SK-N-SH treated with all-trans-retinoic acid at 6 μM for 48 hours (cell line): ENCODE measurements around the gene CLEC7A.

Source experiments
- ATAC-seq: fragments of 200-7000 bp; cut with Tn5 transposase; 3 replicates; pipeline ENCODE4 v1.9.1; 2020; ENCODE audit warnings: mild to moderate bottlenecking, moderate library complexity
- ARNTL ChIP-seq: fragments of 450-650 bp; formaldehyde crosslinking; IDR thresholded peaks from 2 replicates; pipeline ENCODE4 v1.5.0; 2020; ENCODE audit warnings: low read depth, mild to moderate bottlenecking, moderate library complexity, borderline replicate concordance
- BACH2 ChIP-seq: fragments of 250-450 bp; sonication (Bioruptor Pico); IDR thresholded peaks from 2 replicates; pipeline ENCODE4 v1.9.0; 2021; ENCODE audit warnings: mild to moderate bottlenecking, borderline replicate concordance
- CREB5 ChIP-seq: fragments of 250-450 bp; sonication (Bioruptor Pico); IDR thresholded peaks from 2 replicates; pipeline ENCODE4 v1.5.1; 2020; ENCODE audit warnings: low read depth, mild to moderate bottlenecking, moderate library complexity
- CSDC2 ChIP-seq: fragments of 250-450 bp; sonication (Bioruptor Pico); IDR thresholded peaks from 2 replicates; pipeline ENCODE4 v1.5.0; 2020; ENCODE audit warnings: mild to moderate bottlenecking, moderate library complexity
- CSRNP3 ChIP-seq: fragments of 250-450 bp; sonication (Bioruptor Pico); IDR thresholded peaks from 2 replicates; pipeline ENCODE4 v1.5.1; 2021; ENCODE audit warnings: mild to moderate bottlenecking, moderate library complexity
- ESRRG ChIP-seq: fragments of 250-450 bp; sonication (Bioruptor Pico); IDR thresholded peaks from 2 replicates; pipeline ENCODE4 v1.6.1; 2021; ENCODE audit warnings: mild to moderate bottlenecking
- GLIS3 ChIP-seq: fragments of 250-450 bp; sonication (Bioruptor Pico); IDR thresholded peaks from 2 replicates; pipeline ENCODE4 v1.5.0; 2020; ENCODE audit warnings: mild to moderate bottlenecking, moderate library complexity
- ISL1 ChIP-seq: fragments of 250-450 bp; sonication (Bioruptor Pico); IDR thresholded peaks from 2 replicates; pipeline ENCODE4 v2.1.2; 2022; ENCODE audit warnings: mild to moderate bottlenecking, moderate library complexity
- OSR1 ChIP-seq: fragments of 250-450 bp; sonication (Bioruptor Pico); IDR thresholded peaks from 2 replicates; pipeline ENCODE4 v1.8.0; 2022; ENCODE audit warnings: moderate library complexity, mild to moderate bottlenecking, inconsistent platforms
- PPARA ChIP-seq: fragments of 250-450 bp; sonication (Bioruptor Pico); IDR thresholded peaks from 2 replicates; pipeline ENCODE4 v1.5.0; 2020; ENCODE audit warnings: mild to moderate bottlenecking, borderline replicate concordance
- RARB ChIP-seq: fragments of 250-450 bp; sonication (Bioruptor Pico); IDR thresholded peaks from 2 replicates; pipeline ENCODE4 v1.8.0; 2021; ENCODE audit warnings: mild to moderate bottlenecking, moderate library complexity
- SNAI2 ChIP-seq: fragments of 250-450 bp; sonication (Bioruptor Pico); IDR thresholded peaks from 2 replicates; pipeline ENCODE4 v1.5.0; 2020; ENCODE audit warnings: mild to moderate bottlenecking, moderate library complexity
- TCF4 ChIP-seq: fragments of 250-450 bp; sonication (Bioruptor Pico); IDR thresholded peaks from 2 replicates; pipeline ENCODE4 v1.8.0; 2021; ENCODE audit warnings: mild to moderate bottlenecking, moderate library complexity, borderline replicate concordance
- TOX ChIP-seq: fragments of 250-450 bp; sonication (Bioruptor Pico); IDR thresholded peaks from 2 replicates; pipeline ENCODE4 v1.8.0; 2021; ENCODE audit warnings: mild to moderate bottlenecking, moderate library complexity, borderline replicate concordance
- TSHZ2 ChIP-seq: fragments of 250-450 bp; sonication (Bioruptor Pico); IDR thresholded peaks from 2 replicates; pipeline ENCODE4 v1.5.0; 2020; ENCODE audit warnings: mild to moderate bottlenecking, moderate library complexity
- ZC3H10 ChIP-seq: fragments of 250-450 bp; sonication (Bioruptor Pico); IDR thresholded peaks from 2 replicates; pipeline ENCODE4 v1.5.1; 2021; ENCODE audit warnings: mild to moderate bottlenecking, moderate library complexity
- ZFP30 ChIP-seq: fragments of 450-650 bp; formaldehyde crosslinking; IDR thresholded peaks from 2 replicates; pipeline ENCODE4 v1.5.0; 2022; ENCODE audit warnings: mild to moderate bottlenecking, moderate library complexity
- ZNF565 ChIP-seq: fragments of 450-650 bp; formaldehyde crosslinking; conservative IDR thresholded peaks from 2 replicates; pipeline ENCODE4 v1.5.0; 2020; ENCODE audit warnings: low read depth, mild to moderate bottlenecking, moderate library complexity
- ZNF70 ChIP-seq: fragments of 450-650 bp; formaldehyde crosslinking; IDR thresholded peaks from 2 replicates; pipeline ENCODE4 v1.5.0; 2020; ENCODE audit warnings: mild to moderate bottlenecking, moderate library complexity

The CLEC7A gene

GRCh38 chr12:10174986-10175614 is 45.1 kb upstream of the CLEC7A start:
- TF ChIP-seq CSRNP3 (no peak), GLIS3 (CRISPR knock-in tag) (no peak), ZNF70 (CRISPR knock-in tag) (no peak), TCF4 (CRISPR knock-in tag) (no peak), RARB (CRISPR knock-in tag) (no peak), CREB5 (CRISPR knock-in tag) (no peak), ZC3H10 (no peak), ESRRG (CRISPR knock-in tag) (no peak), PPARA (CRISPR knock-in tag) (no peak), TOX (no peak), ZFP30 (CRISPR knock-in tag) (no peak), SNAI2 (no peak)
- no peak for ATAC-seq

- no peak for TF ChIP-seq BACH2 (CRISPR knock-in tag)
- TF ChIP-seq CSDC2 (CRISPR knock-in tag): no peak
- TF ChIP-seq ZC3H10: no peak
- ATAC-seq: no peak
Measured at GRCh38 chr12:10171973-10172728, 42.2 kb upstream of the CLEC7A start, which contains the start of gene OLR1. OLR1 (minus strand) TSS chr12:10172132; CDS start chr12:10172077, 55 bp downstream.

- ATAC-seq: no peak
- TF ChIP-seq ARNTL (CRISPR knock-in tag) (no peak), ZNF70 (CRISPR knock-in tag) (no peak), CSRNP3 (no peak), CREB5 (CRISPR knock-in tag) (no peak), GLIS3 (CRISPR knock-in tag) (no peak), OSR1 (CRISPR knock-in tag) (no peak), ZFP30 (CRISPR knock-in tag) (no peak), RARB (CRISPR knock-in tag) (no peak)
- TF ChIP-seq, all 23 proteins: peak for 0
Measured at GRCh38 chr12:10170216-10170615, 40.2 kb upstream of the CLEC7A start.

- no peak for TF ChIP-seq ZNF565 (CRISPR knock-in tag)
- no peak for TF ChIP-seq PPARA (CRISPR knock-in tag)
- TF ChIP-seq BACH2 (CRISPR knock-in tag): no peak
- TF ChIP-seq ISL1 (CRISPR knock-in tag): no peak
- no peak for TF ChIP-seq GLIS3 (CRISPR knock-in tag)
- TF ChIP-seq TSHZ2: no peak
- no peak for TF ChIP-seq ZC3H10
- no peak for TF ChIP-seq ZNF70 (CRISPR knock-in tag)
- no peak for TF ChIP-seq ARNTL (CRISPR knock-in tag)
- no peak for TF ChIP-seq RARB (CRISPR knock-in tag)
- no peak for TF ChIP-seq TOX
- no peak for TF ChIP-seq OSR1 (CRISPR knock-in tag)
- TF ChIP-seq CSDC2 (CRISPR knock-in tag): no peak
- TF ChIP-seq, all 23 proteins: peak for 0
- ATAC-seq: no peak
Measured at GRCh38 chr12:10169104-10169503, 39.1 kb upstream of the CLEC7A start.
